Prostate gland (tissue), 2 donors: ENCODE data around the gene PIGV.

Source experiments
- POLR2A ChIP-seq: fragments of 450-650 bp; IDR thresholded peaks from one replicate; pipeline ENCODE4 v1.6.1; 2016; ENCODE audit warnings: antibody characterized with exemption, mild to moderate bottlenecking
- POLR2AphosphoS5 ChIP-seq: sonication (generic); formaldehyde crosslinking; IDR thresholded peaks from one replicate; pipeline ENCODE4 v1.6.1; 2017; ENCODE audit warnings: antibody characterized with exemption
- TF ChIP-seq, protein P1 (sequence below), 4 experiments: fragments of 200-600 bp in 2 of 4; fragments of 450-650 bp in 2 of 4; sonication (generic) in 2 of 4; IDR thresholded peaks; 1 replicate in 3 of 4; 2 replicates in 1 of 4; pipeline ENCODE4 v1.5.1; 2016 to 2019; ENCODE audit warnings: antibody characterized with exemption in 4 of 4, mild to moderate bottlenecking in 2 of 4, moderate library complexity in 2 of 4

DNA sequence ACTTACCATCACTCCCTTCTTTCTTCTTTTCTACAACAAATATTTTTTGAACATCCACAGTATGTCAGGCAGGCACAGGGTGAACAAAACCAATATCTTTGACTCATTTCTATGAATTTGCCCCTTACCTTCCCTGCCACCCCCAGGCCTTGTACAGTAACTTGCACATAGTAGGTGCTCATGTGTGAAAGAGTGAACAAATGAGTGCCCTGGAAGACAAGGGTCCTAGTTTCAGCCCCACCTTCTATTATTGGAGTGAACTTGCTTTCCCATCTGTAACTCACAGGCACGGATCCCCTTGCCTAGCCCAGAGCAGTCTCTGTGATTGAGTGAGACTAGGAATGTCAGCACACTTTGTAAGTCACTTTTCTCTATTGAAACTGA is 51.6 kb downstream of the PIGV start:
- TF ChIP-seq, protein P1, sequence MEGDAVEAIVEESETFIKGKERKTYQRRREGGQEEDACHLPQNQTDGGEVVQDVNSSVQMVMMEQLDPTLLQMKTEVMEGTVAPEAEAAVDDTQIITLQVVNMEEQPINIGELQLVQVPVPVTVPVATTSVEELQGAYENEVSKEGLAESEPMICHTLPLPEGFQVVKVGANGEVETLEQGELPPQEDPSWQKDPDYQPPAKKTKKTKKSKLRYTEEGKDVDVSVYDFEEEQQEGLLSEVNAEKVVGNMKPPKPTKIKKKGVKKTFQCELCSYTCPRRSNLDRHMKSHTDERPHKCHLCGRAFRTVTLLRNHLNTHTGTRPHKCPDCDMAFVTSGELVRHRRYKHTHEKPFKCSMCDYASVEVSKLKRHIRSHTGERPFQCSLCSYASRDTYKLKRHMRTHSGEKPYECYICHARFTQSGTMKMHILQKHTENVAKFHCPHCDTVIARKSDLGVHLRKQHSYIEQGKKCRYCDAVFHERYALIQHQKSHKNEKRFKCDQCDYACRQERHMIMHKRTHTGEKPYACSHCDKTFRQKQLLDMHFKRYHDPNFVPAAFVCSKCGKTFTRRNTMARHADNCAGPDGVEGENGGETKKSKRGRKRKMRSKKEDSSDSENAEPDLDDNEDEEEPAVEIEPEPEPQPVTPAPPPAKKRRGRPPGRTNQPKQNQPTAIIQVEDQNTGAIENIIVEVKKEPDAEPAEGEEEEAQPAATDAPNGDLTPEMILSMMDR (IDR thresholded peaks at IDR 0.05), result no peak
- TF ChIP-seq POLR2A (no peak), POLR2AphosphoS5 (no peak)
